GM12891 (cell line): Measurements from ENCODE around the gene BRIP1.

Source experiments
- DNase-seq: peaks from one replicate; pipeline ENCODE4 v3.0.0; 2011; ENCODE audit warnings: low spot score; ENCODE audit not compliant: insufficient read length
- FAIRE-seq: peaks from 2 replicates; lab custom pipeline; 2011; peaks lifted over from hg19 to GRCh38; lab: Jason Lieb, UNC
- PAX5 ChIP-seq: IDR thresholded peaks from 2 replicates; pipeline ENCODE4 v1.6.1; 2011; ENCODE audit warnings: low read length, moderate library complexity, mild to moderate bottlenecking; ENCODE audit not compliant: insufficient read depth, severe bottlenecking
- POLR2A ChIP-seq: IDR thresholded peaks from 2 replicates; pipeline ENCODE4 v1.6.1; 2011; ENCODE audit warnings: low read depth, low read length, control low read depth
- POLR2AphosphoS5 ChIP-seq: IDR thresholded peaks from 2 replicates; pipeline ENCODE4 v1.6.1; 2011; ENCODE audit warnings: low read depth, low read length, control low read depth
- POU2F2 ChIP-seq: IDR thresholded peaks from 2 replicates; pipeline ENCODE4 v1.6.1; 2011; ENCODE audit warnings: low read depth, mild to moderate bottlenecking, control low read depth, low read length, moderate library complexity
- SPI1 ChIP-seq: IDR thresholded peaks from 2 replicates; pipeline ENCODE4 v1.6.1; 2011; ENCODE audit warnings: low read depth, low read length, control low read depth
- TAF1 ChIP-seq: IDR thresholded peaks from 2 replicates; pipeline ENCODE4 v1.6.1; 2011; ENCODE audit warnings: low read depth, low read length, control low read depth

BRIP1 gene

GRCh38 chr17:61641715-61642114 is 221.6 kb downstream of the BRIP1 start:
- FAIRE-seq, result no peak

GRCh38 chr17:61641084-61641483 is 222.2 kb downstream of the BRIP1 start:
- TF ChIP-seq POLR2A (no peak), PAX5 (no peak), POU2F2 (no peak), TAF1 (no peak), POLR2AphosphoS5 (no peak), SPI1 (no peak)
- FAIRE-seq (no peak), DNase-seq (no peak)

More at GRCh38 chr17:61641715-61642114, 221.6 kb downstream of the BRIP1 start:
- TF ChIP-seq POU2F2 (no peak), PAX5 (no peak), SPI1 (no peak), POLR2AphosphoS5 (no peak), POLR2A (no peak)
- no peak for DNase-seq

- DNase-seq (no peak), FAIRE-seq (no peak)
Observed at GRCh38 chr17:61639818-61640217, 223.5 kb downstream of the BRIP1 start.

GRCh38 chr17:61638087-61638486 is 225.2 kb downstream of the BRIP1 start:
- DNase-seq (no peak), FAIRE-seq (no peak)
- no peak for TF ChIP-seq PAX5
- no peak for TF ChIP-seq TAF1
- TF ChIP-seq SPI1, result no peak
- TF ChIP-seq POU2F2, result no peak
- no peak for TF ChIP-seq POLR2A
- TF ChIP-seq POLR2AphosphoS5, result no peak

More at GRCh38 chr17:61639818-61640217, 223.5 kb downstream of the BRIP1 start:
- TF ChIP-seq POU2F2, result no peak
- no peak for TF ChIP-seq SPI1

GRCh38 chr17:61635913-61636432 is 227.4 kb downstream of the BRIP1 start:
- TF ChIP-seq POLR2A, result no peak
- no peak for TF ChIP-seq POLR2AphosphoS5
- TF ChIP-seq POU2F2, result no peak
- TF ChIP-seq PAX5, result no peak
- TF ChIP-seq TAF1, result no peak
- no peak for TF ChIP-seq SPI1
- DNase-seq (no peak), FAIRE-seq (peak; percentile 96)

- TF ChIP-seq PAX5 (no peak), POLR2AphosphoS5 (no peak), SPI1 (no peak), TAF1 (no peak)
- no peak for FAIRE-seq
- DNase-seq, result no peak
Observed at GRCh38 chr17:61634942-61635538, 228.3 kb downstream of the BRIP1 start.

GRCh38 chr17:61634011-61634539 is 229.3 kb downstream of the BRIP1 start:
- DNase-seq, result no peak
- no peak for FAIRE-seq
- TF ChIP-seq POLR2AphosphoS5 (no peak), POLR2A (no peak), POU2F2 (no peak), TAF1 (no peak), PAX5 (no peak), SPI1 (no peak)

- DNase-seq (no peak), FAIRE-seq (no peak)
- TF ChIP-seq POU2F2 (no peak), TAF1 (no peak), SPI1 (no peak), POLR2A (no peak), PAX5 (no peak), POLR2AphosphoS5 (no peak)
Observed at GRCh38 chr17:61632826-61633225, 230.5 kb downstream of the BRIP1 start.

- DNase-seq (no peak), FAIRE-seq (no peak)
- no peak for TF ChIP-seq PAX5
- no peak for TF ChIP-seq SPI1
- TF ChIP-seq POLR2AphosphoS5, result no peak
- no peak for TF ChIP-seq POU2F2
Observed at GRCh38 chr17:61631800-61632199, 231.5 kb downstream of the BRIP1 start.
